Activated CD4-positive, alpha-beta T cell treated with anti-CD3 and anti-CD28 coated beads, Interleukin-2, amount 50 U/mL, for 1 hour (primary cell): ENCODE data around the gene MLX.
"Not testable (repeated sequence)": the region's sequence is repeated elsewhere in the genome, so short reads cannot be mapped to it uniquely, and the experiment has no call there.

Experiments
- DNase-seq: peaks from one replicate; pipeline ENCODE4 v3.0.0-alpha.2; 2020

The MLX gene

DNA sequence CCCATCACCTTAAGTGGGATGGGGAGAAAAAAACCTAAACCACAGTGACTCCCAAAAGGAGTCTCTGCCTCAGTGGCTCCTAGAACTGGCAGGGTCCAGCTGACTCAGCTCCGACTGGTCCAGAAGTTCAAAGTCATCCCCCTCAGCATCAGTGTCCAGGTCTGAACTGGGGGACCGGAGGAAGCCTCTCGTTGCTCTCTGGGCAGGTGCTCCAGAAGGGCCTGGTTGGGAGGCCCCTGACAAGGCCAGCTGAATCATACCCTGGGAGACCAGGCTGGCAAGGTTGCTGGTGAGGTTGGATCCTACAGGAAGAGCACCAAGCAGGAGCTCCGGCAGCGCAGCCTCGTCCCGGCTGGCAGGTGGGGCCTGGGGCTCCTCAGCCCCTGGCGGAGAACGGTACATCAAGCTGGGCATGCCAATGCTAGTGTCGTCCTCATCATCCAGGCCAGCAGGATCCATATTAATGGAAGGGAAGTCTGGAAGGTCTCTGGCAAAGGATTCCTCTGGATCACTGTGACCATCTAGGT lies 14.9 kb downstream of the MLX start:
- no peak for DNase-seq

DNA sequence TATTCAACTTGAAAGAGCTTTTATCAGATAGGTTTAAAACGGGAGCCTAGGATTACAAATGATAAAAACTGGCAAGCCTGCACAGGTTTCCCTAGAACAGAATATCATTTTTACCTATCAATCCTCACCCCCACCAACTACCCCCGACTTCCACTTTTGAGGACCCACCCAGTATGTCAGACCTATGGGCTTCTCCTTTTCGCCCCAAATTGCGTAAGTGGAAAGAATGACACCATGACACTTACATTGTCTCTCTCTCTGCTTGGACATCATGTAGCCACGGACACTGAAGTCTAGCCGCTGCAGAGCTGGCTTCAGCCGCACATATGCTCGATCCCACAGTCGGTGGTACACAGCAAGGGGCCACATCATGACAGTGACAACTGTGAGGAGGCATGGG lies 18.0 kb downstream of the MLX start:
- no peak for DNase-seq

DNA sequence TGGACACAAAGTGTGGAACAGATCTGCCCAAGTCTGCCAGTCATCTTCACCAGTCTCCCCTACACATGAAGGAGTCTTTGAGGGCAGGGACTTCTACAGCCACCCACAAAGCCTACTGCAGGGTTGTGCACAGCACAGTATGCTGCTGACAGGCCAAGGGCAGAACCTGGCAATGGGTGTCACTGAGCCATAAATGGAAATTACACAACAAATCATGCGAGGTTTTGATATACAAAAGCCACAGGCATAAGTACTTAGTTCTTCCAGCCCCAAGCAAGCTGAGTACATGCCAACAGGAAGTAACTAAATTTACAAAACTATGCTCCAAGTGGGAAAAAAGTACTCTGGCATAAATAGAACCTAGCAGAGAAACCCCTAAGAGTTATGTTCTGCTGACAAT lies 18.5 kb downstream of the MLX start:
- DNase-seq, result no peak

GRCh38 chr17:42586514-42587230 lies 19.8 kb downstream of the MLX start:
- DNase-seq, result no peak

DNA sequence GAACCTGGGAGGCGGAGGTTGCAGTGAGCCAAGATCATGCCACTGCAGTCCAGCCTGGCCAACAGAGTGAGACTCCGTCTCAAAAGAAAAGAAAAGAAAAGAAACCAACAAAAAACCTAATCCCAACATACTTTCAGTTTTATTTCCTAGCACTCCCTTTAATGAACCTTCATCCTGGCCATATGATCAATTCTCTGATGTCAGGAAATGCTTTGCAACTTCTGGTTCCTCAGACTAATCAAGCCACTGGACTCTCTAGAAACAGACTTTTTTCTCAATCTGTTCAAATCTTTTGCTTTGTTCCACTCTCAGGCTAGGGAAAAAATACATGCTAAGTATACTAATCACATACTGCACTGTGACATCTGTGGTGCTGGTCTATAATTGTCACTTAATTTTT lies 24.0 kb downstream of the MLX start:
- DNase-seq, result no peak

DNA sequence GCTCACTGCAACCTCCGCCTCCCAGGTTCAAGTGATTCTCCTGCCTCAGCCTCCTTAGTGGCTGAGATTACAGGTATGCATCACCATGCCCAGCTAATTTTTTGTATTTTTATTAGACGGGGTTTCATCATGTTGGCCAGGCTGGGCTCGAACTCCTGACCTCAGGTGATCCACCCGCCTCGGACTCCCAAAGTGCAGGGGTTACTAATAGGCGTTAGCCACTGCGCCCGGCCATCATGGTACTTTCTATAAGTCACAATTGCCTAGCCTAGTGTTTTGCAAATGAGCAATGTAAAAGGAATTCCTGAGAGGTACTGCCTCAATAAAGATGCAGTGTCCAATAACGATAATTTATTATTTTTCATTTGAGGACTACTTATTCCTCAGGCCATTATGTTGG lies 24.5 kb downstream of the MLX start:
- DNase-seq, result no peak

DNA sequence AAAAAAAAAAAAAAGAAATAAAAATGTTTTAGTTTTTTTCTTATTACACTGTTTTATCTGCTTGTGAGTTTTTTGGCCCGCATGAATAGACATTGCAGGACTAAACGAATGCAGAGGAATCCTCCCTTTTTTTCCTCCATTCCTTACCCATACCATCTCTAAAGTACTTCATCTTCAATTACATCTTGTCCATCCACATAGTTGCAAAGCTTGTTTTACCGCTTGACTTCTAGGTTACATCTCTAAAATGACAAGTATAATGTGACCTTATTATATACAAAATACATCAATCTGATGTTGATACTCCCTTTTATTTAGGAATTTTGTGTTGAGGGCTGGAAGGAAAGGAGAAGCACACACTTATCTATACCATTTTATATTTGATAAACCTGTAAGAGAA lies 29.5 kb downstream of the MLX start:
- DNase-seq, result no peak

DNA sequence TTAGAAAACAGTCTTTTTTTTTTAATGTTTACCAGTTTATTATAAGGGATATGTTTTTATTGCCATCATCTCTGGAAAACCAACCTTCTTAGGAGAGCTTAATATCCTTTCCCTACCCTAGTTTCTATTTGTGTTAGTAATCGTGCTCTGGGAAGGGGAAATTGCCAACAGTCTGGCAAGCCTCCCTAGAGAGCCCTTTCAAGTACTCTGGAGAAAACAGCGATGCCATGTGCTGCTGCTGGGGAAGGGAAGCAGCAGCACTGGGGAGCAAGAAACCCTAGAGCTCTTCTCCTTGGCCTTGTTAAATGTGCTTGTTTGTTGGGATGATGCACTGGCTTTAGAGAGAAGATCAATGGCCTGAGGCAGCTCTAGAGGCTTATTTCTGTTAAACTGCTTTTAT lies 32.0 kb downstream of the MLX start:
- DNase-seq, result no peak

DNA sequence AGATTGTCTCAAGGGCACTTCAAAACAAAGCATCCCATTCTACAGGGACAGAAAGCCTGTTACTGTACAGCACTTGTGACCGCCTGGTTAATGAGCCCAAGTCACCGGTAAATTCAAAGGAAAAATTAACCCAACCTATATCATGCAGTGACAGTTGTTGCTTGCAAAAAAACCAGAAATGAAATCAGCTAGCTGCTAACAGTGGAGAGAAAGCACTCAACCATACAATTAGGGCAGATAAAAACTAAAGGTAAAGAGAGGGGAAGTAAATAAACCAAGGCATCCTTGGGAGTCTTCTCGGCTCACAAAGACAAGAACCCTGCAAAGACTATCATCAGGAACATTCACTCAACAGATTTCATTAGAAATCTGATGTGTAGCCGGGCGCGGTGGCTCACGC lies 36.4 kb downstream of the MLX start:
- DNase-seq, result no peak

DNA sequence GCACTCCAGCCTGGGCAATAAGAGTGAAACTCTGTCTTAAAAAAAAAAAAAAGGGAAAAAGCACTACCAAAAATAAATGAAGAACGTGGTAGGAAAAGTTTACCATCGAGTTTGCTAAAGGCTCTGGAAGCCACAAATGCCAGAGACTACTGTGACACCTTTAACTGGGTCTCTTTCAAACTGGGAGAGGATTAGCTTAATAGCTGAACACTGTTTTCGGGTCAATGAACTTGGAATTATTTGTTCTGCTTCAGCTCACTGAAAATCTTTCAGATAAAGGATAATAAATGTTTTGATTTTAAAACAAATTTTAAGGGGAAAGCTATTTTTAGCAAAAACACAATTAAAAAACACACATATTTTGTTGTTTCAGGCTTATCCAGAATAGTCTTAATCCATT lies 40.9 kb downstream of the MLX start:
- no peak for DNase-seq

DNA sequence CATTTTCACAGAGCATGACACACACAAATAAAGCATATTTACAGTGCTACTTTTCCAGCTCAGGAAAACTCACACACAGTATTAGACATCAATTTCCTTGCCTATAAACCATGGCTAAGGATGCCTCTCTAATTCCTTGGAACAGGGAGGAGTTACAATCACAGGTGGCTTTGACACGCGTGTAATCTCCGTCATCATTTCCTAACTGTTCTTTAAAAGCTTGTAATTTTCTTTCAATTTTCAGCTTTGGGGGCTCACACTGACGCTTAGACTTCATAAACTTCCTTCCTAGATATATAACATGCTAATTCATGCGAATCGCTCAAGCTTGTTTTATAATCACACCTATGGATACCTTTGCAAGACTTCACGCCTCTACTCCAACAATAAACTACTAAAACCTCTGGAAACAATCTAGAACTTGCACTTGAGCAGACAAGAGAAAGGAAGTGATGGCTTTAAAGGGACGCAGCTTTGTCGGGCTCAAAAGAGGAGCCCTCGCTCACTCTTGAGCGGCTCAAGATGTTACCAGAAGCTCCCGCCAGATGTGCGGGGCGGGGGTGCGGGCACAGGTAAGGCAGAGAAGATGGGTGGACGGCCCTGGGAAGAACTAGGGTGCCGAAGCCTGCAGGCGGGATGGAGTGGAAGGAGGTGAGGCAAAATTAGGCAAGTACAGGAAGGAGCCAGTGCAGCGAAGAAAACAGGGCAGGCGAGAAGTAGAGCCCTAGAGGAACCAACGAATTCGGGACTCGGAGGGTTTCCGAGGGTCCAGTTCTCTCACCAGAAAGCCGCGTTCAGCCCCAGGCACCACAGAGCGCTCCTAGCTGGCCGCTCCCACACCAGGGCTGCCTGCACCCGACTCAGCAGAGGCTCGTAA lies 41.6 kb downstream of the MLX start:
- DNase-seq, result peak; percentile 18

- peak; percentile 99 for DNase-seq
Observed at GRCh38 chr17:42609182-42609813, 42.4 kb downstream of the MLX start, which contains the start of the genes RETREG3 and TUBG1. TSS of gene RETREG3 (minus strand) at chr17:42609374. CDS start at chr17:42609324, 50 bp downstream. TSS of gene TUBG1 (plus strand) at chr17:42609683. CDS start at chr17:42609738, 55 bp downstream.

GRCh38 chr17:42609814-42610801 lies 43.2 kb downstream of the MLX start:
- DNase-seq, result peak; percentile 1

DNA sequence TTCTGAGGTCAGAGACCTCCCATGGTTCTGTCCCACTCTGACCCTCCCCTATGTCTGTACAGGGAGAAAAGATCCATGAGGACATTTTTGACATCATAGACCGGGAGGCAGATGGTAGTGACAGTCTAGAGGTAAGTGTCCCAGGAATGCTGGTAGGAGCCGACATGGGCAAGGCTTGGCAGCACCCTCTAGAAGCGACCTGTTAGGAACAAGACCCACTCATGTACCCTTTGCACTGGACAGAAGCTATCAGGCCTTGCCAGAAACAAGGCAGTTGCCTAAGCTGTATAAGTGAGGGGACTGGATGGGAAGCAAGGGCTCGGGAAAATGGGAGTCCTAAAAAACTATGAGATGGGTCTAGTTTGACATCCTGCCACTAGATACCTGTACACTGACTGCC lies 45.1 kb downstream of the MLX start:
- DNase-seq, result no peak

DNA sequence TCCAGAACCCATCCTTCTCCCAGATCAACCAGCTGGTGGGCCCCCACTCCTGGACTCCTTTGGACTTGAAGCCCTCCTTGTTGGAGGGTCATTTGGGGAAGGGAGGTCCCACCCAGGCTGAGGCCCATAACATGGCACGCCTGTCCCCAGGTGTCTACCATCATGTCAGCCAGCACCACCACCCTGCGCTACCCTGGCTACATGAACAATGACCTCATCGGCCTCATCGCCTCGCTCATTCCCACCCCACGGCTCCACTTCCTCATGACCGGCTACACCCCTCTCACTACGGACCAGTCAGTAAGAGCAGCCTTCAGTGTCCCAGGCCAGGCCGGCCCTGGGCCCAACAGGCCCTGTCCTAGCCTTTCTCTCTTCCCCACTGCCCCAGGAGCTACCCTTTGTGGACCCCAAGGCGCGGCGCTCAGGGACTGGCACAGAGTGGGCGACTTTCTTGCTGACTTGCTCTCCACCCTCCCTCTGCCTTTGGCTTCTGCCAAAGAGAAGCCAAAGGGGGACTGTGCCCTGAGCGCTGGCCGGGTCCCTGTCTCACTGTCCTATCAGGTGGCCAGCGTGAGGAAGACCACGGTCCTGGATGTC lies 46.9 kb downstream of the MLX start:
- DNase-seq, result no peak

- no peak for DNase-seq
Observed at GRCh38 chr17:42617956-42618431, 51.1 kb downstream of the MLX start.

DNA sequence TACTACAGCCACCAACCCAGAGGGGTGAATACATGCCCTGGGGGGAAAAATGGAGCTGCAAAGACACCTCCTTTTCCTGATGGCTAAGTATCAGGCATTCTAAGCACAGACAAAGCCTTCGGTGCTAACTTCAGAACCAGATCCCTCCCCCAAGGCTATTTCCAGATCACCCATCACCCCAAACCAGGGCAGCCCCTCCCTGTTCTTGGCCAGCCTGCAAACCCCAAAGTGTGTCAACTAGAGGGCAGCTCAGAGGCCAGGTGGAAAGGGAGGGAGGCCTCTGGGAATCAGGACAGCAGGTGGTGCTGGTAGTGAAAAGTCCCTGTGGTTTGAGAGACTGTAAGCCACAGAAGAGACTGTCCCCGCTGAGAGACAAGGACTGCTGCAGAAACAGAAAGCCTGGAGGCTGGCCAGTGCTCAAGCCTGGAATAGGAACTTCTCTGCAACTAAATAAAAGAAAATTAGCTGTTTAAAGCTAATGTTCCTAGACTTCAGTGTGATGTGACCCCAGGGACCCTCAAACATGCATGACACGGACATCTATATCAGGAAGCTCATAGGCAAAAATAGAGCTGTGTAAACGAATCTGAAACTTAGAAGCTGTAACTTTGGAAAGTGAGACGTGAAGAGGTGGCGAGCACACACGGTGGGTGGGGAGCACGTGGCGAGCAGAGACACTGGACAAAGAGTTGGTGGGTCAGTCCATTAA lies 51.7 kb downstream of the MLX start:
- DNase-seq, result no peak

DNA sequence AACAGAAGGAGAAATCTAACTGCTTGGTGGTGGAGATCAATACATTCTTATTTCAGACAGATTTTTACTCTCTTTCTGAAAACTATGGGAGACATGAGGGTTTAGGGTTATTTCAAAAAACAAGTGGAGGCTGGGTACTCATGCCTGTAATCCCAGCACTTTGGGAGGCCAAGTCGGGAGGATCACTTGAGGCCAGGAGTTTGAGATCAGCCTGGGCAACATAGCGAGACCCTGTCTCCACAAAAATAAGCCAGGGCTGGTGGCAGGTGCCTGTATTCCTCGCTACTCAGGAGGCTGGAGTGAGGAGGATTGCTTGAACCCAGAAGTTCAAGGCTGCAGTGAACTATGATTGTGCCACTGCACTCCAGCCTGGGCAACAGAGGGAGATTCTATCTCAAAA lies 55.1 kb downstream of the MLX start:
- not testable (repeated sequence) for DNase-seq
